ENCODE measurements around the gene PTPN2.

The PTPN2 gene

DNA sequence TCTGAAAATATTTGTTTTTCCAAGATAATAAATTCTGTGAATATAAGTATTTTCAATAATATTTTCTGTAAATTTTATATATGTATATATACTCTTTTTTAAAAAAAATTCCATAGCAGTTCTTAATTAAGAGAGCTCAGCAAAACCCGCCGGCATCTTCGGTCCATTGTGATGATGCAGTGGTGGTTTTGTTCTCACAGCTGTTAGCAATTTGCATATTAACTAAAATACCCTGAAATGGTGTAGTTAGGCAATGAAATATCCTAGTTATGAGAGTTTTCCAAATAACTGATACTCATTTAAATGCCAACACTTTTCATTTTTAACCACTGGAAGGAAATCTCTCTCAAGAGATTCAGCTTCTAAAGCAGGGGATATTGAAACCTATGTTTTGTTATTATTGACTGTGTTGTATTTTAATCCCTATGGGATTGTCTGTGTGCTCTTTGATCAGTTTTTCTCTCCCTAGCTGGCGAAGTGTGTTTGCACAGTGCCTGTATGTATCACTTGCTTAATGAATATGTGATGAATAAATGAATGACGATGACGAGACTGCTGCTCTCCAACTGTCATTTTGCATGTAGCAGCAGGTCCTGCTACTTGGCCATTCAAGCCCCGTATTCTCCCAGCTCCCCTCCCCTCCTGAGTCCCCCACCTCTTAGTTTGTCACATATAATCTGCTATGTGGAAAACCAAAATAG lies 138.8 kb downstream of the PTPN2 start:
- no peak for DNase-seq (ENCODE audit: low read depth in 2 of 2)

DNA sequence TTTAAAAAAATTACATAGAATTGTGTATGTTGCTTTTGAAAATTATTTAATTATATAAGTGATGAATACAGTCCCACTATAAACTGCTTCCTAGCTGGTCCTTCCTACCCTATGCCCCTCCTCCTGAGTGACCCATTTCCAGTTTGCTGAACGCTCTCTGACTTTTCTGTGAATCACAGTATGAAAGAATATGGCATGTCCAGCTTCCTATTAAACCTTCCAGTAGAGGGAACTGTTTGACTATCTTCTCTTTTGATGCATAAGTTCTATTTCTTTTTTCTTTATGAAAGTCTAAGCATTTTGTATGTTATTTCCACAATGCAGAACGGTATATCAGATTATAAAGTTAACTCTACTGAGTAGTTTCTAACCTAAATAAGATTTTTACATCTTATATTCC lies 139.9 kb downstream of the PTPN2 start:
- DNase-seq (ENCODE audit: low read depth in 2 of 2) = no peak

DNA sequence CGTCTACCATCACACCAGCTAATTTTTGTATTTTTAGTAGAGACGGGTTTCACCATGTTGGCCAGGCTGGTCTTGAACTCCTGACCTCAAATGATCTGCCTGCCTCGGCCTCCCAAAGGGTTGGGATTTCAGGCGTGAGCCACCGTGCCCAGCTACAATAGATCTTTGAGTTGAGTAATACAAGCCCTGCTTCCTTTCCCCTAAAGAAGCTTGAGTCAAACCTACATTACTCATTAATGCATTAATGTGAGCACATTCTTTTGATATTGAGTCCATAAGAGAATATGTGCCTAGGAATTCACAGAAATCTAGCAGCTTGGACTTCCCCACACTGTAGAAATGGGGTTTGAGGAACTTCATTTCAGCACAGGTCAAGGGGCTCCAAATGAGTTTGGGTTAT lies 141.6 kb downstream of the PTPN2 start:
- DNase-seq (ENCODE audit: low read depth in 2 of 2) = no peak

All from stimulated activated CD4-positive, alpha-beta T cell treated with anti-CD3 and anti-CD28 coated beads, Interleukin-15, amount 100 ng/mL, for 48 hours (primary cell).